ENCODE measurements around the gene EHF.

The EHF gene

GRCh38 chr11:34613015-34613414, 7.9 kb upstream of the EHF start:
- Histone ChIP-seq H3K4me3 (ENCODE audit: insufficient read depth, low read length, poor library complexity, severe bottlenecking) (no peak overlapping the region), H3K9me2 (replicated peaks; ENCODE audit: insufficient read depth, low read length) (no peaks in the 10 kb centered on the region), H3K9me3 (ENCODE audit: insufficient read depth, low read length) (no peaks in the 10 kb centered on the region), H3K79me2 (ENCODE audit: insufficient read depth, low read length) (no peaks in the 10 kb centered on the region), H3K4me2 (ENCODE audit: low read depth, low read length, poor library complexity, severe bottlenecking) (no peak overlapping the region), H3K9ac (ENCODE audit: low read length) (no peak overlapping the region), H3F3A (ENCODE audit: insufficient read depth) (no peaks in the 10 kb centered on the region), H3K27ac (ENCODE audit: low read depth, low read length) (no peak overlapping the region), H2AFZ (ENCODE audit: low read depth, low read length, severe bottlenecking) (no peak overlapping the region), H3K27me3 (ENCODE audit: low read length) (no peaks in the 10 kb centered on the region), H4K20me1 (ENCODE audit: low read depth, low read length) (no peaks in the 10 kb centered on the region), H3K36me3 (ENCODE audit: low read length) (no peaks in the 10 kb centered on the region)
- no peak for TF ChIP-seq CTCF (IDR thresholded peaks at IDR 0.05; ENCODE audit: insufficient read depth, low read length, poor library complexity, severe bottlenecking)
- TF ChIP-seq EZH2phosphoT487 (conservative IDR thresholded peaks at IDR 0.05; ENCODE audit: low read length), result no peak

- Histone ChIP-seq H2AFZ (ENCODE audit: low read depth, low read length, severe bottlenecking) (no peak overlapping the region), H4K20me1 (ENCODE audit: low read depth, low read length) (no peaks in the 10 kb centered on the region), H3K4me3 (ENCODE audit: insufficient read depth, low read length, poor library complexity, severe bottlenecking) (no peak overlapping the region), H3F3A (ENCODE audit: insufficient read depth) (no peaks in the 10 kb centered on the region), H3K36me3 (ENCODE audit: low read length) (no peaks in the 10 kb centered on the region), H3K27ac (ENCODE audit: low read depth, low read length) (no peak overlapping the region), H3K9ac (ENCODE audit: low read length) (no peak overlapping the region), H3K9me2 (replicated peaks; ENCODE audit: insufficient read depth, low read length) (no peaks in the 10 kb centered on the region), H3K4me2 (ENCODE audit: low read depth, low read length, poor library complexity, severe bottlenecking) (no peak overlapping the region), H3K9me3 (ENCODE audit: insufficient read depth, low read length) (no peaks in the 10 kb centered on the region), H3K27me3 (ENCODE audit: low read length) (no peaks in the 10 kb centered on the region), H3K79me2 (ENCODE audit: insufficient read depth, low read length) (no peaks in the 10 kb centered on the region)
- TF ChIP-seq EZH2phosphoT487 (conservative IDR thresholded peaks at IDR 0.05; ENCODE audit: low read length) (no peak), CTCF (IDR thresholded peaks at IDR 0.05; ENCODE audit: insufficient read depth, low read length, poor library complexity, severe bottlenecking) (no peak)
These were observed 7.3 kb upstream of the EHF start for GRCh38 chr11:34613552-34614056.

- Histone ChIP-seq H3K4me2 (ENCODE audit: low read depth, low read length, poor library complexity, severe bottlenecking) (no peak overlapping the region), H4K20me1 (ENCODE audit: low read depth, low read length) (no peaks in the 10 kb centered on the region), H3K36me3 (ENCODE audit: low read length) (no peaks in the 10 kb centered on the region)
These were observed 6.4 kb upstream of the EHF start for GRCh38 chr11:34614344-34615104.

More at GRCh38 chr11:34614344-34615104, 6.4 kb upstream of the EHF start:
- TF ChIP-seq EZH2phosphoT487 (conservative IDR thresholded peaks at IDR 0.05; ENCODE audit: low read length), result no peak
- no peak for TF ChIP-seq CTCF (IDR thresholded peaks at IDR 0.05; ENCODE audit: insufficient read depth, low read length, poor library complexity, severe bottlenecking)
- H3K27me3 ChIP-seq (ENCODE audit: low read length), result no peaks in the 10 kb centered on the region
- no peak overlapping the region for H3K9ac ChIP-seq (ENCODE audit: low read length)
- no peak overlapping the region for H3K27ac ChIP-seq (ENCODE audit: low read depth, low read length)
- no peaks in the 10 kb centered on the region for H3K79me2 ChIP-seq (ENCODE audit: insufficient read depth, low read length)
- no peak overlapping the region for H3K4me3 ChIP-seq (ENCODE audit: insufficient read depth, low read length, poor library complexity, severe bottlenecking)
- H3F3A ChIP-seq (ENCODE audit: insufficient read depth), result no peaks in the 10 kb centered on the region
- H3K9me3 ChIP-seq (ENCODE audit: insufficient read depth, low read length), result no peaks in the 10 kb centered on the region
- no peaks in the 10 kb centered on the region for H3K9me2 ChIP-seq (replicated peaks; ENCODE audit: insufficient read depth, low read length)
- no peak overlapping the region for H2AFZ ChIP-seq (ENCODE audit: low read depth, low read length, severe bottlenecking)
